GM21786 (cell line): ENCODE results near the gene GEMIN7.

Experiments used
- ATAC-seq: cut with Tn5 transposase; IDR thresholded peaks from one replicate; pipeline ENCODE4 v1.9.1; 2021; ENCODE audit not compliant: unreplicated experiment

Gene GEMIN7

GRCh38 chr19:45059258-45059965 is 19.6 kb upstream of the GEMIN7 start:
- no peak for ATAC-seq

DNA sequence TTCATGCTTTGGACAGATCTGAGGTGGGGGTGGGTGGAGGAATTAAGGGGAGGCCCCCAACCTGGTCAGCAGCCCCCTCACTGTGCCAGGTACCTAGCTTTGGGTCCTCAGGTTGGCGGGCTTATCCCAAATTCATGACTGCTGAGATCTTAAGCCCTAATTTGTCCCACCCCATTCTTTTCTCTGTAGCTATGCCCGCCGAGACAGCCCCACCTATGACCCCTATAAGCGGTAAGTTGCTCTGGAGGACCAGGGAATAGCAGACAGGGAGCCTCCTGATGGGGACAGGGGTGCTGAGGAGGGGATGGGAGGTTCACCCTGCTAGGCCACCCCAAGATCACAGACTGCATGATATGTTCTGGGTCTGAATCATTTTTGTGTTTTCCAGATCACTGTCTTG is 17.1 kb upstream of the GEMIN7 start:
- ATAC-seq = no peak

DNA sequence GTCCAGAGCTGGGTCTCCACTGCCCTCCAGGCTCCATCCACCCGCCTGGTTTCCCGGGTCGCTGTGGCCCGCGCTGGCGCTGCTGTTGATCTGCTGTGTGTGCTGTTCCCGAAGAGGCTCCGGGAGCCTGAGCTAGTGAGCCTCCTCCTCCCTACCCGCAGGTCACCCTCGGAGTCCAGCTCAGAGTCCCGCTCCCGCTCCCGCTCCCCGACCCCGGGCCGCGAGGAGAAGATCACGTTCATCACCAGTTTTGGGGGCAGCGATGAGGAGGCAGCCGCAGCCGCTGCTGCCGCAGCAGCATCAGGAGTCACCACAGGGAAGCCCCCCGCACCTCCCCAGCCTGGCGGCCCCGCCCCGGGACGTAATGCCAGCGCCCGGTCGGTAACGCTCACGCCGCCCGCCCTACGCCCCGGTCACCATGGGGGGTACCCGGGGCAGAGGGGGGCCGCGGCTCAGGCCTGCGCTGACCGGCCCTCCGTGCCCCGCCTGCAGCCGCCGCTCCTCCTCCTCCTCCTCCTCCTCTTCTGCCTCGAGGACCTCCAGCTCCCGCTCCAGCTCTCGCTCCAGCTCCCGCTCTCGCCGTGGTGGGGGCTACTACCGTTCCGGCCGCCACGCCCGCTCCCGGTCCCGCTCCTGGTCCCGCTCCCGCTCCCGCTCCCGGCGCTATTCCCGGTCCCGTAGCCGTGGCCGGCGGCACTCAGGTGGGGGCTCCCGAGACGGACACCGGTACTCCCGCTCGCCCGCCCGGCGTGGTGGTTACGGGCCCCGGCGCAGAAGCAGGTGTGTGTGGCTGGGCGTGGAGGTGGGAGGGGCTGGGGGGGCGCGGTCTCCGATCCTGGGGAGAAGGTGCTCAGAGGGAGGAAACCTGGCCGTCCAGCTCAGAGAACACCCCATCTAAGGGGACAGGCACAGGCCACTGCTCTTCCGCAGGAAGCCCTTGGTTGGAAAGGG is 14.9 kb upstream of the GEMIN7 start:
- ATAC-seq = no peak

- ATAC-seq = no peak
Measured at GRCh38 chr19:45066921-45067661, 12.0 kb upstream of the GEMIN7 start.

DNA sequence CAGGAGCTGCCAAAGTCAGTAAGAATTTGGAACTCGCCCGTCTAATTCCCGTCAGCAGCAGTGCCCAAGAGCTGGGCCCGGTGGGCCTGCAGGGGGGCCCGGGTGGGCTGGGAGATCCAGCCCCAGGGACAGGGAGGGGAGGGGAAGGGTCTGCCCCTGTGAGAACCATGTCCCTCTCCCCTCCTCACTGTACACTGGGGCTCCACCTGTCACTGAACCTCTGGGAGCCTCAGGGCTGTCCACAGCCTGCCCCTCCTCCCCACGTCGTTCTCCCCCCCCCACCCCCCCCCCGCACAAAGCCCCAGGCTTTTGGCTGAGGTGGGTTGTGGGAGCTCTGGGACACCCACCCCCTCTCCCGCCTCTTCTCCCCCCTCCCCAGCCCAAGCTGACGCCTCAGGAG is 11.0 kb upstream of the GEMIN7 start:
- no peak for ATAC-seq

- ATAC-seq = no peak
Measured at GRCh38 chr19:45069056-45069455, 10.0 kb upstream of the GEMIN7 start.

- no peak for ATAC-seq
Measured at GRCh38 chr19:45070214-45070613, 8.8 kb upstream of the GEMIN7 start.

DNA sequence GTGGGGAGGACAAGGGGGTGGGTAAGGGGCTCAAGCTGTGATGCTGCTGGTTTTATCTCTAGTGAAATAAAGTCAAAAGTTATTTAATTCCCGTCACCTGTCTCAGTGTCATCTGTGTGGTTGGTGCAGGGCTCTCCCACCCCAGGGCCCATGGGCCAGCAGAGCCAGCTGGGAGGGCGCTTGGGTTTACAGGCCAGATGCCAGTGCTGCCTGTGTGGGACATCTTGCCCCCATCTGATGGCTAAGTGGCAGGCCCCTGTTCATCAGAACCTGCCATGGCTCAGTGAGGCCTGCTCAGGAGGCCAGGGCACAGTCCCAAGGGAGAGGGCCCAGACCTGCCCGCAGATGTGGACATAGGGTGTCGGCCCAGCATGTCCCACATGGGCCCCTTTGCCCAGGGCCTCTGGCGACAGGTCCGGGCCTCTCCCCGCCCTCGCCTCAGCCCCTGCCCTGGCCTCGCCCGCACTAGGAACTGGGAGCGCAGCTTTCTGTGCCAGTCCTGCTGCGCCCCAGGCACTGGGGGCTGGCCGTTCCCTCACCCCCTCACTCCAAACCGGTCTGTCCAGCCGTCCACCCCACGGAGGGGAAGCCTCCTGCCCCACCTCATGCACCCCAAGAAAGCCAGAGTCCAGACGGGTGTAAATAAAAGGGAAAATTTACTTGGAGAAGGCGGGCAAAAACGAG is 8.1 kb upstream of the GEMIN7 start:
- ATAC-seq = no peak

- ATAC-seq = no peak
Measured at GRCh38 chr19:45071545-45071938, 7.5 kb upstream of the GEMIN7 start.

DNA sequence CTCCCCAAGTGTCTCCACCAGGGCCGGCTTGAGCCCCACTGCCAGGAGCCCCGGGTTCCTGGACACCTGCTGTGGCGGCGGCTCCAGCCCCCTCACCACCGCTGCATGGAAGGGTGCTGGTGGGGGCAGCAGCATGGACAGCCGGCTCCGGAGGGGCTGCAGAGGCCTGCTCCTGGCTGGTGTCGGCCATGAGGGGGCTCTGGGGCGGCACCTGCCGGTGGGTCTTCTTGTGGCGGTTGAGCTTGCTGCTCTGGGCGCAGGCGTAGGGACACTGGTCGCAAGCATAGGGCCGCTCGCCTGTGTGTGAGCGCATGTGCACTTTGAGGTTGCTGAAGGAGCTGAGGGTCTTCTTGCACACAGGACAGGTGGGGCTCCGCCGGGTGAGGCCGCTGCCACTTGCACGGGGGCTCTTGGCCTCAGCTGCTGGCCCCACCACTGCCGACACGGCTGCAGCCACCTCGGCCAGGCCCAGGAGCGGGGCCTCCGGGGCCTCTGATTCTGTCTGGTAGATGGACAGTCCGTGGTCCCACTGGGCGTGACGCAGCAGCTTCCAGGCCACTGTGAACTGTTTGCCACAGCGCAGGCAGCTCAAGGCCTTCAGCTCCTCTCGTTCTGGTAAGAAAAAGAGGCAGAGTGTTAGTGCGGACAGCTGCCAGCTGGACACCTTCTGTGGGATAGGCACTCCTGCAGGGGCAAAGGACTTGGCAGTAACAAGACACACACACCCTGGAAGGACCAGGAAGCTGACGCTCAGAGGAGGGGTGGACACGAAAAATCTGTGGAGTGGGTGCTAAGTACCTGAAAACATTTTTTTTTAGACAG is 6.9 kb upstream of the GEMIN7 start:
- no peak for ATAC-seq

GRCh38 chr19:45074744-45075300 is 4.2 kb upstream of the GEMIN7 start:
- ATAC-seq = no peak

GRCh38 chr19:45075301-45076028 is 3.6 kb upstream of the GEMIN7 start:
- peak; percentile 67 for ATAC-seq

DNA sequence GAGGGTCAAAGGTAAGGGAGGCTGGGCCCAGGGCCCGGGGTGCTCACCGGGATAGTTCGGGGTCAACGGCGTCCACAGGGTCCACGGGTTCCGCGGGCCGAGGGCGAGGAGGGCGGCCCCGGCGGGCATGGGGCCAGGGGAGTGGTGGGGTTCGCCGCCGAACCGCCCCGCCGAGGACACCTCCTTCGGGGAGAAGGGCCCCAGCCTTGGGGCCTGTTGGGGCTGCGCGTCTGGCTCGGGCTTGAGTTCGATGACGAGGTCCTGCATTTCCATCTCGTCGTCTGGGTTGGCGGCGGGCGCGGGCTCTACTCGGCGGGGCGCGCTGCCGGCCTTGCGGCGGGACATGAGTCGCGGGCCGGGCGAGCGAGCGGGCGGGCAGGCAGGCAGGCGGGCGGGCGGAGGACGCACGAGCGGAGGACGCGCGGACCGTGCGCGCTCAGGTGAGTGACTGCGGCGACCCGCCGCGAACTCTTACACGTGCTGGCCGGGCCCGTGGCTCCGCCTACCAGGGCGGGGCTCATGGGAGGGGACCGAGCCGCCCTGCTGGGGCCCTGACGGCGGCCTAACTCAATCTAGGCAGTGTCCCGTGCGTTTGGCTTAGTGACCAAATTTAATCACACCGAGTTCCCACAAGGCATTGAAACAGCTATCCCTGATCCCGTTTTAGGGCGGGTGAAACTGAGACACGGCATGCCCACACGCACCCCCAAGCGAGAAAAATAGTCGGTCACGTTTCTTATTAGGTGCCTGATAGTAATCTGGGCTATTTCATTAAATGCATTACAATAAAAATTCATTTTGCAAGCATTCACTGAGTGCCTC is 2.8 kb upstream of the GEMIN7 start, which contains the start of gene ZNF296:
ZNF296 (minus strand) TSS at position 450 of the 822 bp plus-strand sequence; CDS start at position 345, 105 bp downstream.
- ATAC-seq = peak; percentile 34

DNA sequence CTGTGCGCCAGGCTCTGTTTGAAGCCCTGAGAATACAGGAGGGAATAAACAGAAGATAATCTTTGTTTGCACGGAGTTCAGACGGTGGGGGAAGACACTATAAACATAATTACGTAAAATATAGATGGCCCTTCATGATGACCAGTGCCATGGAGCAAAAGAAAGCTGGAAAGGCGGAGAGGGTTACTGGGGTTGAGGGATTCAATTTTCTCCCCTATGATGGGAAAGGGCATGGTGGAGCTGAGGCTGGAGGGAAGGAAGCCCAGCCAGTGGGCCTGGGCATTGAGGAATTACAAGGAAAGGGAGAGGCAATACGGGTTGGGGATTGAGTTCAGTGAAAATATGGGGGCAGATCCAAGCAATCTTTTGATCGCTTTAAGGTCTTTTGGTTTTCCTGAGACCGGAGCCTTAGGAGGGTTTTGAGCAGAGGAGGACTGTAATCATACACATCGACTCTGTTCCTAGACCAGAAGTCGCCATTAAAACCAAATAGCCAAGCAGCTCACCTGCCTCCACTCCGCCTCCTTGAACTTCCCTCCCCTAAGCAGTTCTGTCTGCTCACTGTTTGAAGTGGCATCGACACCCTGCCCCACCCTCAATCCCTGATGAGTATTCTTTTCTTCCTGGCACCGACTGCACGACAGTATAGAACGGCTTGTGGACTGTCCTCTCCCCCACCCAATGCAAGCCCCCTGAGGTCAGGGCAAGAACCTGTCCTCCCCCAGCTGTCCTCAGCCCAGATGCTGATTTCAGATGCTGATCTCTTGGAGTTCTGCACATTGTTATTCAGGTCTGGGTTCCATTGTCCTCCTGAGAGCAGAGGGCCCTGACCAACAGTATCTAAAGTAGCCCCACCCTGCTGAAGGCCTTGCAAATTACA is 2.0 kb upstream of the GEMIN7 start:
- no peak for ATAC-seq

DNA sequence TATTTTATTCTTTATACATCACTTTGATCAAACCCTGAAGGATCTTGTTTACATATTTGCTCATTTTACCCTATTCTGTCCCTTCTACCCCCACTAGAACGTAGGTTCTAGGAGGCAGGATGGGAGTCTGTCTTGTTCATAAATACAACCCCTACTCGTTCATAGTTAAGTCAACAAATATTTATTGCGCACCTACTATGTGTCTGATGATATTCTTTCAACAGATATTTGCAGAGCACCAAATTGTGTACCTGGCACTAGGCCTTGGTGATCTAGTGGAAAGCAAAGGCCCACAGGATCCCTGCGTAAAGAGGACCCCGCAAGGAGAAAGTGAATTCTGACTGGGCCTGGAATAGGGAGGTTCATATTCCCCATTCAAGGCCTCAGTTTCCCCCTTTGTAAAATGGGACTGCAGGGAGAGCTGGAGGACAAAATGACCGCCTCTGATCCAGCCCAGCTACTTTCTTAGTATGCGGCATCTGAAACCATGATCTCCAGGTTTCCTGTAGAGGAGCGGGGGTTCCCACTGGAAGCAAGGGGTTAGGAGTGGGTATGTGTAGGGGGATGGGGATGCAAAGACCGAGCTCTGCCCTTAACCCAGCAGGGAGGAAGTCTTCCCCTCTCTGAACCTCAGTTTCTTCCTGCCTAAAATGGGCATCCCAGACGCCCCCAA is 534 bp upstream of the GEMIN7 start:
- ATAC-seq = no peak

DNA sequence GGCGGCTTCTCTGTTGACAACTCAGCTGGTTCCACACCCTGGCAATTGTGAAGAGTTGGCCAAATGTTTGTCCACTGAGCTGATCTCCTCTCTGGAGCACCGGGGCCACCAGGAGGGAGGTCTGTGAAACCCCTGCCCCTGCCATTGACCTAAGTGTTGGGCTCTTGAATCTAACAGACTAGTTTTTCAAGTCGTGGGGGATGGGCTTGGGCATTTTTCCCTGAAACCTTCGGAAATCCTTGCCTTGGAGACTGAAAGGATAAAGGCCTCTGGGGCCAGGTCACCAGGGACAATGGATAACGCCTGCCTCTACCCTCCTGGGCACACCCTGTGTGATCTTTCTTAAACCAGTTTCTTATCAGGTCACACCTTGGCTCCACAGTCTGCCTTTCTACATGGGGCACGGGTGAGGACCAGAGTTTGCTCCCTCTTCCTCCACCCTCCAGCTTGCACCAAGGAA is 881 bp downstream of the GEMIN7 start:
- ATAC-seq = no peak
